ENCODE measurements around the gene POLE4.
A peak's percentile ranks its signal among the peaks of the same experiment; 100 is the strongest.

The POLE4 gene

DNA sequence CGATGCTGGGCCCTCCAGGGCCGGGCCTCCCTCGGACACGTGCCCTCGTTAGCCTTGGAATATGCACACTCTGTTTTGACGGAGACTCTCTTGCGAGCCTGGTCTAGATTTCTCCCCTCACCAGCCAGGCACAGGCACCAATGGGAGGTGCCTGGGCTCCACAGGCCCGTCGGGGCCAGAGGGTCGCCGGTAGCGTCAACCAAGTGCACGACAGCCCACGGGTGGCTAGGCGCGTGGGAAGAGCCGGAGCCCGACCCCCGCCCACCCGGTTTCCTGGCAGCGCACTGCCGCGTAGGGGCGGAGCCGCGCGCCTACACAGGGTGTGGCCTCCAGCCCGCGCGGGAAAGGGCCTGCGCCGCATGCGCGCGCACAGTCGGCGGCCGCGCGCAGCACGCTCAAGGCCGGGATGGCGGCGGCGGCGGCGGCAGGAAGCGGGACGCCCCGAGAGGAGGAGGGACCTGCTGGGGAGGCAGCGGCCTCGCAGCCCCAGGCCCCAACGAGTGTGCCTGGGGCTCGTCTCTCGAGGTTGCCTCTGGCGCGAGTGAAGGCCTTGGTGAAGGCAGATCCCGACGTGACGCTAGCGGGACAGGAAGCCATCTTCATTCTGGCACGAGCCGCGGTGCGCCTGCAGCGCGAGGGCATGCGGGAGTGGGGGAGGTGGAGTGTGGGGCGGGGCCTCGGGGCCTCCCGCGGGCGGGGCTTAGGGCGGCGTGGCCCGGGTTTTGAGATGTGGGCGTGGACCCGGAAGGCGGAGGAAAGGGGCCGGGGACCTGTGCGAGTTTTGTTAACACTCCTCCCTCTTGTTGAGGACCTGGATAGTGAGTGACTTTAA lies at the start of gene POLE4 (continued):
- TF ChIP-seq, protein P1, sequence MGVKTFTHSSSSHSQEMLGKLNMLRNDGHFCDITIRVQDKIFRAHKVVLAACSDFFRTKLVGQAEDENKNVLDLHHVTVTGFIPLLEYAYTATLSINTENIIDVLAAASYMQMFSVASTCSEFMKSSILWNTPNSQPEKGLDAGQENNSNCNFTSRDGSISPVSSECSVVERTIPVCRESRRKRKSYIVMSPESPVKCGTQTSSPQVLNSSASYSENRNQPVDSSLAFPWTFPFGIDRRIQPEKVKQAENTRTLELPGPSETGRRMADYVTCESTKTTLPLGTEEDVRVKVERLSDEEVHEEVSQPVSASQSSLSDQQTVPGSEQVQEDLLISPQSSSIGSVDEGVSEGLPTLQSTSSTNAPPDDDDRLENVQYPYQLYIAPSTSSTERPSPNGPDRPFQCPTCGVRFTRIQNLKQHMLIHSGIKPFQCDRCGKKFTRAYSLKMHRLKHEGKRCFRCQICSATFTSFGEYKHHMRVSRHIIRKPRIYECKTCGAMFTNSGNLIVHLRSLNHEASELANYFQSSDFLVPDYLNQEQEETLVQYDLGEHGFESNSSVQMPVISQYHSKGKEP (tag by site-specific recombination; IDR thresholded peaks at IDR 0.05): peak; percentile 49; the same call in 1 of the 2 replicates
- TF ChIP-seq IKZF3 (tag by site-specific recombination; IDR thresholded peaks at IDR 0.05) (no peak), ZNF423 (tag by site-specific recombination; IDR thresholded peaks at IDR 0.05) (no peak), FEZF1 (tag by site-specific recombination; IDR thresholded peaks at IDR 0.05) (no peak; the same call in 1 of the 2 replicates), ZBTB48 (tag by site-specific recombination; IDR thresholded peaks at IDR 0.05) (no peak), KLF7 (tag by site-specific recombination; IDR thresholded peaks at IDR 0.05; ENCODE audit: borderline replicate concordance) (peak; percentile 8; the same call in 1 of the 2 replicates), ZNF830 (tag by site-specific recombination; IDR thresholded peaks at IDR 0.05; ENCODE audit: low read depth) (no peak), ZFP41 (tag by site-specific recombination; IDR thresholded peaks at IDR 0.05; ENCODE audit: borderline replicate concordance) (no peak), ZNF274 (IDR thresholded peaks at IDR 0.05; ENCODE audit: low read length) (no peak), ZNF274 (tag by site-specific recombination; IDR thresholded peaks at IDR 0.05; ENCODE audit: borderline replicate concordance) (no peak), GLIS2 (tag by site-specific recombination; IDR thresholded peaks at IDR 0.05) (peak; percentile 38; the same call in 1 of the 2 replicates), ZNF677 (tag by site-specific recombination; IDR thresholded peaks at IDR 0.05) (0 out of 2 replicates have a peak, but pooled peaks have one; percentile 36), ZNF335 (tag by site-specific recombination; conservative IDR thresholded peaks at IDR 0.05) (peak; percentile 87), ZNF596 (tag by site-specific recombination; IDR thresholded peaks at IDR 0.05) (no peak), ZNF785 (tag by site-specific recombination; IDR thresholded peaks at IDR 0.05) (no peak), BCL11B (tag by site-specific recombination; IDR thresholded peaks at IDR 0.05; ENCODE audit: low read depth) (no peak), ZNF660 (tag by site-specific recombination; IDR thresholded peaks at IDR 0.05) (no peak; the same call in none of the 2 replicates), ZNF132 (tag by site-specific recombination; IDR thresholded peaks at IDR 0.05; ENCODE audit: borderline replicate concordance) (no peak), ZNF561 (tag by site-specific recombination; IDR thresholded peaks at IDR 0.05; ENCODE audit: borderline replicate concordance) (peak; percentile 89), ZNF366 (tag by site-specific recombination; conservative IDR thresholded peaks at IDR 0.05) (no peak; the same call in 1 of the 2 replicates), HOXD13 (CRISPR knock-in tag; IDR thresholded peaks at IDR 0.05; ENCODE audit: borderline replicate concordance) (no peak), ZNF157 (tag by site-specific recombination; IDR thresholded peaks at IDR 0.05) (no peak)
- TF ChIP-seq, protein P2, sequence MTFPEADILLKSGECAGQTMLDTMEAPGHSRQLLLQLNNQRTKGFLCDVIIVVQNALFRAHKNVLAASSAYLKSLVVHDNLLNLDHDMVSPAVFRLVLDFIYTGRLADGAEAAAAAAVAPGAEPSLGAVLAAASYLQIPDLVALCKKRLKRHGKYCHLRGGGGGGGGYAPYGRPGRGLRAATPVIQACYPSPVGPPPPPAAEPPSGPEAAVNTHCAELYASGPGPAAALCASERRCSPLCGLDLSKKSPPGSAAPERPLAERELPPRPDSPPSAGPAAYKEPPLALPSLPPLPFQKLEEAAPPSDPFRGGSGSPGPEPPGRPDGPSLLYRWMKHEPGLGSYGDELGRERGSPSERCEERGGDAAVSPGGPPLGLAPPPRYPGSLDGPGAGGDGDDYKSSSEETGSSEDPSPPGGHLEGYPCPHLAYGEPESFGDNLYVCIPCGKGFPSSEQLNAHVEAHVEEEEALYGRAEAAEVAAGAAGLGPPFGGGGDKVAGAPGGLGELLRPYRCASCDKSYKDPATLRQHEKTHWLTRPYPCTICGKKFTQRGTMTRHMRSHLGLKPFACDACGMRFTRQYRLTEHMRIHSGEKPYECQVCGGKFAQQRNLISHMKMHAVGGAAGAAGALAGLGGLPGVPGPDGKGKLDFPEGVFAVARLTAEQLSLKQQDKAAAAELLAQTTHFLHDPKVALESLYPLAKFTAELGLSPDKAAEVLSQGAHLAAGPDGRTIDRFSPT (tag by site-specific recombination; IDR thresholded peaks at IDR 0.05): peak; percentile 71; the same call in 1 of the 2 replicates
- TF ChIP-seq, protein P3, sequence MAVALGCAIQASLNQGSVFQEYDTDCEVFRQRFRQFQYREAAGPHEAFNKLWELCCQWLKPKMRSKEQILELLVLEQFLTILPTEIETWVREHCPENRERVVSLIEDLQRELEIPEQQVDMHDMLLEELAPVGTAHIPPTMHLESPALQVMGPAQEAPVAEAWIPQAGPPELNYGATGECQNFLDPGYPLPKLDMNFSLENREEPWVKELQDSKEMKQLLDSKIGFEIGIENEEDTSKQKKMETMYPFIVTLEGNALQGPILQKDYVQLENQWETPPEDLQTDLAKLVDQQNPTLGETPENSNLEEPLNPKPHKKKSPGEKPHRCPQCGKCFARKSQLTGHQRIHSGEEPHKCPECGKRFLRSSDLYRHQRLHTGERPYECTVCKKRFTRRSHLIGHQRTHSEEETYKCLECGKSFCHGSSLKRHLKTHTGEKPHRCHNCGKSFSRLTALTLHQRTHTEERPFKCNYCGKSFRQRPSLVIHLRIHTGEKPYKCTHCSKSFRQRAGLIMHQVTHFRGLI (tag by site-specific recombination; IDR thresholded peaks at IDR 0.05): no peak
- TF ChIP-seq, protein P4, sequence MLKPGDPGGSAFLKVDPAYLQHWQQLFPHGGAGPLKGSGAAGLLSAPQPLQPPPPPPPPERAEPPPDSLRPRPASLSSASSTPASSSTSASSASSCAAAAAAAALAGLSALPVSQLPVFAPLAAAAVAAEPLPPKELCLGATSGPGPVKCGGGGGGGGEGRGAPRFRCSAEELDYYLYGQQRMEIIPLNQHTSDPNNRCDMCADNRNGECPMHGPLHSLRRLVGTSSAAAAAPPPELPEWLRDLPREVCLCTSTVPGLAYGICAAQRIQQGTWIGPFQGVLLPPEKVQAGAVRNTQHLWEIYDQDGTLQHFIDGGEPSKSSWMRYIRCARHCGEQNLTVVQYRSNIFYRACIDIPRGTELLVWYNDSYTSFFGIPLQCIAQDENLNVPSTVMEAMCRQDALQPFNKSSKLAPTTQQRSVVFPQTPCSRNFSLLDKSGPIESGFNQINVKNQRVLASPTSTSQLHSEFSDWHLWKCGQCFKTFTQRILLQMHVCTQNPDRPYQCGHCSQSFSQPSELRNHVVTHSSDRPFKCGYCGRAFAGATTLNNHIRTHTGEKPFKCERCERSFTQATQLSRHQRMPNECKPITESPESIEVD (tag by site-specific recombination; IDR thresholded peaks at IDR 0.05): no peak
- TF ChIP-seq, protein P5, sequence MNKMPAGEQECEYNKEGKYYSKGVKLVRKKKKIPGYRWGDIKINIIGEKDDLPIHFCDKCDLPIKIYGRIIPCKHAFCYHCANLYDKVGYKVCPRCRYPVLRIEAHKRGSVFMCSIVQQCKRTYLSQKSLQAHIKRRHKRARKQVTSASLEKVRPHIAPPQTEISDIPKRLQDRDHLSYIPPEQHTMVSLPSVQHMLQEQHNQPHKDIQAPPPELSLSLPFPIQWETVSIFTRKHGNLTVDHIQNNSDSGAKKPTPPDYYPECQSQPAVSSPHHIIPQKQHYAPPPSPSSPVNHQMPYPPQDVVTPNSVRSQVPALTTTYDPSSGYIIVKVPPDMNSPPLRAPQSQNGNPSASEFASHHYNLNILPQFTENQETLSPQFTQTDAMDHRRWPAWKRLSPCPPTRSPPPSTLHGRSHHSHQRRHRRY (tag by site-specific recombination; IDR thresholded peaks at IDR 0.05): no peak
- TF ChIP-seq, protein P6, sequence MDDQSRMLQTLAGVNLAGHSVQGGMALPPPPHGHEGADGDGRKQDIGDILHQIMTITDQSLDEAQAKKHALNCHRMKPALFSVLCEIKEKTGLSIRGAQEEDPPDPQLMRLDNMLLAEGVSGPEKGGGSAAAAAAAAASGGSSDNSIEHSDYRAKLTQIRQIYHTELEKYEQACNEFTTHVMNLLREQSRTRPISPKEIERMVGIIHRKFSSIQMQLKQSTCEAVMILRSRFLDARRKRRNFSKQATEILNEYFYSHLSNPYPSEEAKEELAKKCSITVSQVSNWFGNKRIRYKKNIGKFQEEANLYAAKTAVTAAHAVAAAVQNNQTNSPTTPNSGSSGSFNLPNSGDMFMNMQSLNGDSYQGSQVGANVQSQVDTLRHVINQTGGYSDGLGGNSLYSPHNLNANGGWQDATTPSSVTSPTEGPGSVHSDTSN (CRISPR knock-in tag; IDR thresholded peaks at IDR 0.05): peak; percentile 96
- TF ChIP-seq, protein P7, sequence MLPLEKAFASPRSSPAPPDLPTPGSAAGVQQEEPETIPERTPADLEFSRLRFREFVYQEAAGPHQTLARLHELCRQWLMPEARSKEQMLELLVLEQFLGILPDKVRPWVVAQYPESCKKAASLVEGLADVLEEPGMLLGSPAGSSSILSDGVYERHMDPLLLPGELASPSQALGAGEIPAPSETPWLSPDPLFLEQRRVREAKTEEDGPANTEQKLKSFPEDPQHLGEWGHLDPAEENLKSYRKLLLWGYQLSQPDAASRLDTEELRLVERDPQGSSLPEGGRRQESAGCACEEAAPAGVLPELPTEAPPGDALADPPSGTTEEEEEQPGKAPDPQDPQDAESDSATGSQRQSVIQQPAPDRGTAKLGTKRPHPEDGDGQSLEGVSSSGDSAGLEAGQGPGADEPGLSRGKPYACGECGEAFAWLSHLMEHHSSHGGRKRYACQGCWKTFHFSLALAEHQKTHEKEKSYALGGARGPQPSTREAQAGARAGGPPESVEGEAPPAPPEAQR (tag by site-specific recombination; IDR thresholded peaks at IDR 0.05): no peak

All from HEK293 (cell line).